Measurements from ENCODE around the gene RHOG.
A peak's percentile ranks its signal among the peaks of the same experiment; 100 is the strongest.
"Not testable (repeated sequence)": the region's sequence is repeated elsewhere in the genome, so short reads cannot be mapped to it uniquely, and the experiment has no call there.

The RHOG gene

GRCh38 chr11:3795131-3796001 is 45.4 kb downstream of the RHOG start:
- TF ChIP-seq, protein P1, sequence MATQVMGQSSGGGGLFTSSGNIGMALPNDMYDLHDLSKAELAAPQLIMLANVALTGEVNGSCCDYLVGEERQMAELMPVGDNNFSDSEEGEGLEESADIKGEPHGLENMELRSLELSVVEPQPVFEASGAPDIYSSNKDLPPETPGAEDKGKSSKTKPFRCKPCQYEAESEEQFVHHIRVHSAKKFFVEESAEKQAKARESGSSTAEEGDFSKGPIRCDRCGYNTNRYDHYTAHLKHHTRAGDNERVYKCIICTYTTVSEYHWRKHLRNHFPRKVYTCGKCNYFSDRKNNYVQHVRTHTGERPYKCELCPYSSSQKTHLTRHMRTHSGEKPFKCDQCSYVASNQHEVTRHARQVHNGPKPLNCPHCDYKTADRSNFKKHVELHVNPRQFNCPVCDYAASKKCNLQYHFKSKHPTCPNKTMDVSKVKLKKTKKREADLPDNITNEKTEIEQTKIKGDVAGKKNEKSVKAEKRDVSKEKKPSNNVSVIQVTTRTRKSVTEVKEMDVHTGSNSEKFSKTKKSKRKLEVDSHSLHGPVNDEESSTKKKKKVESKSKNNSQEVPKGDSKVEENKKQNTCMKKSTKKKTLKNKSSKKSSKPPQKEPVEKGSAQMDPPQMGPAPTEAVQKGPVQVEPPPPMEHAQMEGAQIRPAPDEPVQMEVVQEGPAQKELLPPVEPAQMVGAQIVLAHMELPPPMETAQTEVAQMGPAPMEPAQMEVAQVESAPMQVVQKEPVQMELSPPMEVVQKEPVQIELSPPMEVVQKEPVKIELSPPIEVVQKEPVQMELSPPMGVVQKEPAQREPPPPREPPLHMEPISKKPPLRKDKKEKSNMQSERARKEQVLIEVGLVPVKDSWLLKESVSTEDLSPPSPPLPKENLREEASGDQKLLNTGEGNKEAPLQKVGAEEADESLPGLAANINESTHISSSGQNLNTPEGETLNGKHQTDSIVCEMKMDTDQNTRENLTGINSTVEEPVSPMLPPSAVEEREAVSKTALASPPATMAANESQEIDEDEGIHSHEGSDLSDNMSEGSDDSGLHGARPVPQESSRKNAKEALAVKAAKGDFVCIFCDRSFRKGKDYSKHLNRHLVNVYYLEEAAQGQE (IDR thresholded peaks at IDR 0.05; ENCODE audit: insufficient replicate concordance, low read depth) = no peak
- no peak for TF ChIP-seq CTCF (IDR thresholded peaks at IDR 0.05; ENCODE audit: insufficient read depth, low read length)
- TF ChIP-seq GABPA (IDR thresholded peaks at IDR 0.05; ENCODE audit: low read depth) = no peak
- no peak for TF ChIP-seq POLR2AphosphoS5 (IDR thresholded peaks at IDR 0.05; ENCODE audit: low read depth)
- TF ChIP-seq SPI1 (IDR thresholded peaks at IDR 0.05; ENCODE audit: borderline replicate concordance, low read depth) = no peak
- H3K4me3 ChIP-seq (replicated peaks; ENCODE audit: insufficient read depth, low read length) = no peak overlapping the region; the same call in 1 of the 2 replicates
- DNase-seq (ENCODE audit: low read depth in 1 of 2, low spot score in 1 of 2) = no peak
- no peaks in the 10 kb centered on the region for H3K27me3 ChIP-seq (ENCODE audit: insufficient read depth, poor library complexity, severe bottlenecking)
- H3K27ac ChIP-seq (replicated peaks) = peak overlapping the region; percentile 95

GRCh38 chr11:3794387-3794786 is 46.4 kb downstream of the RHOG start:
- not testable (repeated sequence) for H3K27ac ChIP-seq (replicated peaks); H3K4me3 ChIP-seq (replicated peaks; ENCODE audit: insufficient read depth, low read length); H3K27me3 ChIP-seq (ENCODE audit: insufficient read depth, poor library complexity, severe bottlenecking); DNase-seq (ENCODE audit: low read depth in 1 of 2, low spot score in 1 of 2)

DNA sequence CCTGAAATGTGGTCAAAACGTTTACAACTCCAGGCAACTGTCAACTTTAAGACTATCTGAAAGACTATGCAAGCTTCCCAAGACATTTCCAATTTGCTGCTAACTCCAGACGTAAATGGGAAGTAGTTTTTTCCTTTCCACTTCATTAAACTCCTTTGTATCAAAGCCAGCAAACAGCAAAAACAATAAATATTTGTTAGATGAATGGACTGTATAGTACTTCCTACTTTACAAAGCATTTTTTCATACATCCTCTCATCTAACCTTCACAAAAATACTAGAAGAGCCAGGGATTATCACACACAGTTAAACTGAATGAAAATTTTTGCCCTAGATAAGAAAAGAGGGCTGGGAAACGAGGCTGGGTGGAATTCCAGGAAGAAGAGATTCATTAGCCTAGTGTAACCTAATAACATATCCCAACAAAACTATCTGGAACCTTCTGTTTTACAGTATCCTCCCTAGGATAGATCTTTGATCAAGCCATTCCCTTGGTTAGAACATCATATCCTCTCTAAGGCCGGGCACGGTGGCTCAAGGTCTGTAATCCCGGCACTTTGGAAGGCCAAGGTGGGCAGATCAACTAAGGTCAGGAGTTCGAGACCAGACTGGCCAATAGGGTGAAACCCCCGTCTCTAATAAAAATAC is 53.9 kb downstream of the RHOG start:
- TF ChIP-seq, protein P1 (IDR thresholded peaks at IDR 0.05; ENCODE audit: insufficient replicate concordance, low read depth) = no peak
- TF ChIP-seq CTCF (IDR thresholded peaks at IDR 0.05; ENCODE audit: insufficient read depth, low read length) (no peak), POLR2AphosphoS5 (IDR thresholded peaks at IDR 0.05; ENCODE audit: low read depth) (no peak), GABPA (IDR thresholded peaks at IDR 0.05; ENCODE audit: low read depth) (no peak), SPI1 (IDR thresholded peaks at IDR 0.05; ENCODE audit: borderline replicate concordance, low read depth) (no peak)
- H3K27me3 ChIP-seq (ENCODE audit: insufficient read depth, poor library complexity, severe bottlenecking) = no peaks in the 10 kb centered on the region
- H3K27ac ChIP-seq (replicated peaks) = peak overlapping the region; percentile 71
- H3K4me3 ChIP-seq (replicated peaks; ENCODE audit: insufficient read depth, low read length) = no peak overlapping the region
- DNase-seq (ENCODE audit: low read depth in 1 of 2, low spot score in 1 of 2) = no peak

DNA sequence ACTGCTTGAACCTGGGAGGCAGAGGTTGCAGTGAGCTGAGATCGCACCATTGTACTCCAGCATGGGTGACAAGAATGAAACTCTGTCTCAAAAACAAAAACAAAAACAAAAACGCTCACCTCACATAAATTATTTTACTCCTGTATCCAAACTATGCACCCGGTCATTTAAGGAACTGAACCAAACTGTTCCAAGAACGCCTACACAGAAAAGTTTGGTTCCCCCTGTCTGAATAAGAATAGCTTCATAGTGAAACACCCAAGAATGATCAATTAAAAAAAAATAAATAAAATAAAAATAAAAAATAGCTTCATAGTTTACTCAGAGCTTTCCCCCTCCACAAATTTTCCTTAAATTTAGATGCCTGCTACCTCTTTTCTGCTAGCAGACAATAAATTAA is 57.1 kb downstream of the RHOG start:
- no peaks in the 10 kb centered on the region for H3K27me3 ChIP-seq (ENCODE audit: insufficient read depth, poor library complexity, severe bottlenecking)
- no peak for DNase-seq (ENCODE audit: low read depth in 1 of 2, low spot score in 1 of 2)
- TF ChIP-seq GABPA (IDR thresholded peaks at IDR 0.05; ENCODE audit: low read depth) = no peak
- TF ChIP-seq SPI1 (IDR thresholded peaks at IDR 0.05; ENCODE audit: borderline replicate concordance, low read depth) = peak; percentile 10; the same call in 1 of the 2 replicates
- H3K27ac ChIP-seq (replicated peaks) = peak overlapping the region; percentile 71
- no peak overlapping the region for H3K4me3 ChIP-seq (replicated peaks; ENCODE audit: insufficient read depth, low read length)

Measured in HL-60 (cell line).